ENCODE data around the gene TMEM150C.
"Not testable (repeated sequence)": the region's sequence is repeated elsewhere in the genome, so short reads cannot be mapped to it uniquely, and the experiment has no call there.

TMEM150C gene

DNA sequence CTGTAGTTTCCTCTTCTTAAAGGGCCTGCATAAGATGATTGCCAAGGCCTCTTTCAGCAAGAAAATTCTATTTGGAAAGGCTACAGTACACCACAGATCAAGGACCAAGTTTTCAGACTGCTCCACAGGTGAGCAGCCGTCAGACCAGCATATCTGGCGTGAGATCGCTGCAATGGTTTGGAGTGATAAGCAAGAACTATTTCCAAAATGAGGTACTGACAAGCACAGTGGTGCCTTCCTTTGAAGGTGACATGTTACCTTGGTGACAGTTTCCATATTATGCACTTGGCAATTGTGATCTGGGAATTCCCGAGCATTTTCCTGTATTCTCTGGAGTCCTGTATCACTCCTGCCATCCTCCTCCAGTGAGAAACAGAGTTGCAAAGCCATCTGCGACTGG lies 7.3 kb upstream of the TMEM150C start:
- DNase-seq (ENCODE audit: low read depth), result no peak

DNA sequence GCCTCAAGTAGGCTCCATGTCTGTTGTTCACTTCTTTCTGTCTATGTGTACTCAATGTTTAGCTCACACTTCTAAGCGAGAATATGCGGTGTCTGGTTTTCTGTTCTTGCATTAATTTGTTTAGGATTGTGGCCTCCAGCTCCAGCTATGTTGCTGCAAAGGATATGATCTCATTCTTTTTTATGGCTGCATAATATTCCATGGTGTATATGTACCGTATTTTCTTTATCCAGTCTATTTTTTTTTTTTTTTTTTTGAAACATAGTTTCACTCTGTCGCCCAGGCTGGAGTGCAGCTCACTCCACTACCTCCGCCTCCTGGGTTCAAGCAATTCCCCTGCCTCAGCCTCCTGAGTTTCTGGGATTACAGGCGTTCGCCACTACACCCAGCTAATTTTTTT lies 5.7 kb upstream of the TMEM150C start:
- DNase-seq (ENCODE audit: low read depth), result no peak

DNA sequence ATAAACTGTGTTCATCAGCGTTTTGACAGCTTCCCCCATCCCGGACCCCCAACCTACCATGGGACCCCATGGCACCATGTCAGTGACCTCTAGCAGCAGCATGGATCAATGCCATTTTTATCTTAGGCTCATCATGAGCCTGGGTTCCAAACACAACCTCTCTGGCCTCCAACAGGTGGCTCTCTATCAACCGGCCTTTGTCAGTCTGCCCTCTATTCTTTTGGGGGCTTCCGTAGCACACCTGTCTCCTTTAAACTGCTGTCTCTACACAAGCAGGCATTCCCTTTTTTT lies 721 bp upstream of the TMEM150C start:
- DNase-seq (ENCODE audit: low read depth), result no peak

DNA sequence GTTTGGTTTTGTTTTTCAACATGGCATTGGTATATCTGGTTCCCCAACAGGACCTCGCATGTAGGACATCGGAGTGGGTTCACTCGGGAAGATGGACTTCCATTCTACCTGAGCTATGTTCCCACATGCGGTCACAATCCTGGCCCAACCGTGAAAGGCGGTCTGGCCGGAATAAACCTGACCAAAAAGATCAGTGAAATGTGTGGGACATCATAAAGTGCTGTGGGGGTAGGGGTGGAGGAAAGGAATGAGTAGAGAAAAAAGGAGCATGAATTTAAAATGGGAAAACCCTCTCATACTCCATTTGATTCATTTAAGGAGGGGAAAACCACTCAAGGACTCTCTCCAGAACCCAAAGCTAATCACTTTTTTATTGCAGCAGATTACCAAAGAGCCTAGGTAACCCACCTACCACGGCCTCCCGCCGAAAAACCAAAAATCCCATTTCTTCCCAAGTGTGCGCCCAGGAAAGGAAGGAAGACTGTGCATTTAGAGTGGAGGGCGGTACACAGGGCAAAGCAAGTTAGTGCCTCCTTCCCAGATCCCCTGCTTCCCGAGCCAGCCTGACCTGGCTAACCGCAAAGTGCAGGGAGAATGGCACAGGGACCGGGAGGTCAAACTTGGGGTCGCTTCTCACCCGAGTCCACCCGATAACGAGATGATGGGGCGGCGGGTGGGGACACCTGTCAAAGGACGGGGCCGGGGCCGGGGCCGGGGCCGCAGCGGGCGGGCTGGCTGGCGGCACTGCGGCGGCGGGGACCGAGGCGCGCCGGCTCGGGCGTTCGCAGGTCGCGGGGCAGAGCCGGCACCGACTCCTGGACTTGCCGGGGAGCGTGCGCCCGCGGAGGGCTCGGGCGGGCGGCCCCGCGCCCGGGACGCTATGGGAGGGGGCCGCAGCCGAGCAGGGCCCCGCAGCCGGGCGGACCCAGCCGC lies 669 bp downstream of the TMEM150C start:
- no peak for DNase-seq (ENCODE audit: low read depth)

DNA sequence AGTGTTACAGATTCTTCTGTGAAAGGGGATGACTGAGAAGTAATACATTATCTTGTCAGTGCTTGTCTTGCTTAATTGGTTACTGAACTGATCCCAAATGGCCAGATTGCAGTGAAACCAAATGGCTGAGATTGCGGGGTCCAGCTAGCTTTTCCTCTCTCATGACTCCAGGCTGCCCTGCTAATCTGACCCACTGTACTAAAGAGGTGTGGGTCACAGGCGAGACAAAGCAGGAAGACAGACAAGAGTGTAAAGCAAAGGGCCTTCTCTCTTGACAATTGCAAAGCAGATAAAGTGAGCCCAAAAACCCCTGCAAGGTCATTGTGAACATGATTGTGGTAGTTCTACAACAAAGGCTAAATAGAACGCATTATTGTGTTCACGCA lies 2.1 kb downstream of the TMEM150C start:
- DNase-seq (ENCODE audit: low read depth), result no peak

DNA sequence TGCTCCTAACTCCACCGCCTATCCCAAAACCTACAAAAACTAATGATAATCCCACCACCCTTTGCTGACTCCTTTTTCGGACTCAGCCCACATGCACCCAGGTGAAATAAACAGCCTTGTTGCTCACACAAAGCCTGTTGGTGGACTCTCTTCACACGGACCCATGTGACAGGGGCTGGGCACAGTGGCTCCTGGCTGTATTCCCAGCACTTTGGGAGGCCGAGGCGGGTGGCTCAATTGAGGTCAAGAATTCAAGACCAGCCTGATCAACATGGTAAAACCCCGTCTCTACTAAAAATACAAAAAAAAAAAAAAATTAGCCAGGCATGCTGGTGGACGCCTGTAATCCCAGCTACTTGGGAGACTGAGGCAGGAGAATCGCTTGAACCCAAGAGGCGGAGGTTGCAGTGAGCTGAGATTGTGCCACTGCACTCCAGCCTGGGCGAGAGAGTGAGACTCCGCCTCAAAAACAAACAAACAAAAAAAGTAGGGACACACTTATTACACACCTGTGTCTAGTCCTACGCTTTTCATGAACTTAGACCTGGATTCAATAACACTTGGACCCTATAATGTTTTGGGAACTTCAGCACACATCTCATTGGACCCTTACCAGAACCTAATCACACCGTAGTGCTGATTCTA lies 2.6 kb downstream of the TMEM150C start:
- DNase-seq (ENCODE audit: low read depth), result not testable (repeated sequence)

DNA sequence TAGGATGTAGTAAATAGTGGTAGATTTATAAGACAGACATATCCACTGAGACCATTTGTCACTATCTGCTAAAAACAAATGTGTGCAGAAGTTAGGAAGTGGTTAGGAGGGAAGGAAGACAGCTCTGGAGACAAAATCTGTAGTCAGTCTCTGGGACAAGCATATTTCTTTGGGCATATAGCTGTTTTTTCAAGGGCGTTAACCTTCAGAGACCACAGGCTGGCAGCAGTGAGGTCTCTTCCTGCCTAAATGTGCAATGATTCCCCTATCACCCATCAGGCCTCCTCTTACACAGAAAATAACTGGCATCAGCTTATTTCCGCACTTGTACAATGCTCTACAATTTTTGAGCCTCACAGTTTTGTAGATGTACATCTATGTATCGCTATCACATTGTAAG lies 6.5 kb downstream of the TMEM150C start:
- no peak for DNase-seq (ENCODE audit: low read depth)

DNA sequence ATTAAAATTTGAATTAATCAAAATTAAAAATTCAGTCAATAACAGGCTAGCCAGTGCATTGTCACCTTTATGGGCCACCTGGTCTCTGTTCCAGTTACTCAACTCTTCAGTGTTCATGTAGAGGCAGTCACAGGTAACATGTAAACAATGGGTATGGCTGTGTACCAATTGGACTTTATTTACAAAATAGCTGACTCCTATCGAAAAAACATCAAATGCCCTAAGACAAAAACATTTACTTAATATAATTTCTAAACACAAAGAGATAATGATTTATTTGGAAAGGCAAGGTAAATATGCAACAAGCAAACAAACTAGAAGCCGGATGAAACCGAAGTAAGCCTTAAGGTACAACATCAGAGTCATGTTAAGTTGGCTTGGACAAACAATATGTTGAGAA lies 8.8 kb downstream of the TMEM150C start:
- no peak for DNase-seq (ENCODE audit: low read depth)

DNA sequence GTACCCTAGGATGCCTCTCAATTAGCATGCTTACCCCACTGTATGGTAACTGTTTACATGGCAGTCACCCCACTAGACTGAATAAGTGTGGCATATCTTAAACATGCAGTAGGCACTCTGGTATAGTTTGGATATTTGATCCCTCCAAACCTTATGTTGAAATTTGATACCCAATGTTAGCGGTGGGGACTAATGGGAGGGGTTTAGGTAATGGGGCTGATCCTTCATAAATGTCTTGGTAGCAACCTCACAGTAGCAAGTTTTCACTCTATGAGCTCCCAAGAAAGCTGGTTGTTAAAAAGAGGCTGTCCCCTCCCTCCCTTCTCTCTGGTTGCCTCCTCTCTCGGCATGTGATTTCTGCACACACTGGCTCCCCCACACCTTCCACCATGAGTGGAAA lies 10.1 kb downstream of the TMEM150C start:
- no peak for DNase-seq (ENCODE audit: low read depth)

DNA sequence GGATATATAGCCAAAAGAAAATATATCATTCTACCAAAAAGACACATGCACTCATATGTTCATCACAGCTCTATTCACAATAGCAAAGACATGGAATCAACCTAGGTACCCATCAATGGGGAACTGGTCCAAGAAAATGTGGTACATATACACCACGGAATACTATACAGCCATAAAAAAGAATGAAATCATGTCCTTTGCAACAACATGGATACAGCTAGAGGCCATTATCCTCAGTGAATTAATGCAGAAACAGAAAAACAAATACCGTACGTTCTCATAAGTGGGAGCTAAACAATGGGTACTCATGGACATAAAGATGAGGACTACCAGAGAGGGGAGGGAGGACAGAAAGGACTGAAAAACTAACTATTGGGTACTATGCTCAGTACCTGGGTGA lies 13.9 kb downstream of the TMEM150C start:
- not testable (repeated sequence) for DNase-seq (ENCODE audit: low read depth)

DNA sequence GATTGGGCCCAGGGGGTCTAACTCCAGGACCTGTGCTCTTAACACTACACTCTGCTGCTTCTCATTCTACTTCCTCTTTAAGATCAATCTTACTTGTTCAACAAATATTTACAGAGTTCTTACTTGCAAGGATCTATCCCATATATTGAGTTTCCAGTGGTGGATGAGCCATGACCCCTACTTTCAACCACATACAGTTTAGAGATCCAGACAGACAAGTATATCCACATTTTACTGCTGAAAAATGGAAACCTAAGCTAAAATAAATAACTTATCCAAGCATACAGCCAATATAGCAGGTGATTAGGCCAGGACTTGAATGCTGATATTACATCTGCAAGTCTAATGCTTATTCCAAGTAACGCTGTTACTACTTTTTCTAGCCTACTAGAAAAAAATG lies 18.7 kb downstream of the TMEM150C start:
- DNase-seq (ENCODE audit: low read depth), result no peak

DNA sequence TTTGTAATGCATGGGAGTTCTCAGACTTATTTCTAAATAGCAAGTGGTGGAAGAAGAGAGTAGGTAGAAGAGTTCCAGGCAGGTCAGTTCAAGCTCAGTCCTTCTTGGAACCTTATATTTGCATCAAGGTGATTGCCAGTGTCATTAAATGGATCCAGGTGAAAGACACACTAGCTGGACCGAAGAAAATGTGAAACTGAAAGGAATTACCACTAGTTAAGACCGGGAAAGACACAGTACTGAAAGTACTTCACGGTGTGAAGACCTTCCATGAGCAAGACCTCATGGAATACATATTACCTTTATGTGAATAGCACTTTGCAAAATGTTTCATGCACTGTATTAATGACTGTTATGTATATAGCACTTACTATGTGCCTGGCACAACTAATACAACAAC lies 19.1 kb downstream of the TMEM150C start:
- no peak for DNase-seq (ENCODE audit: low read depth)

DNA sequence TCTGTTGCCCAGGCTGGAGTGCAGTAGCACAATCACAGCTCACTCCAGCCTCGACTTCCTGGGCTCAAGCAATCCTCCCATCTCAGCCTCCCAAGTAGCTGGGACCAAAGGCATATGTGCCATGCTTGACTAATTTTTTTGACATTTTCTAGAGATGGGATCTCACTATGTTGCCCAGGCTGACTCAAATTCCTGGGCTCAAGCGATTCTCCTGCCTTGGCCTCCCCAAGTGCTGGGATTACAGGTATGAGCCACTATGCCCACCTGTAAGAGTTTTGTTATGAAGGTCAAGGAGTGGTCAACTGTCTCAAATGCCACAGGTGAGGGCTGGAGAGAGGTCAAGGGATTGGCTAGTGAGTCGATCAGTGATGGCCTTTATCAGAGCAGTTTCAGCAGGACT lies 32.5 kb downstream of the TMEM150C start:
- no peak for DNase-seq (ENCODE audit: low read depth)

DNA sequence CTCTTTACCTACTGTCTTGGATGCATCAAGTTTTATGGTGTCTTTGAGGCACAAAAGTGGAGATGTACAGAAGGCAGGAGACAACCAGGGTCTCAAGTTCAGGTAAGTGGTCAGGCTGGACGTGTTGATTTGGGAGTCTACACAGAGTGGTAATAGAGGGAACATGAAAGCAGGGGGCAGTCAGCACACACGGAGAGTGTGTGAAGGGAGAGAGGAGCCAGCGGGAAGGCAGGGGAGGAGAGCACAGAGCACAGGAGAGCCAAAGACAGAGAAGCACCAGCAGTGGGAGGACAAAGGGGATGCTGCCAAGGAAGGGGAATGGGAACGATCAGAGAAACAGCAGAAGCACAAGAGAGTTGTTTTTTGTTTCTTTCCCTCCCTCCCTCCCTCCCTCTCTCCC lies 32.9 kb downstream of the TMEM150C start:
- DNase-seq (ENCODE audit: low read depth), result no peak

DNA sequence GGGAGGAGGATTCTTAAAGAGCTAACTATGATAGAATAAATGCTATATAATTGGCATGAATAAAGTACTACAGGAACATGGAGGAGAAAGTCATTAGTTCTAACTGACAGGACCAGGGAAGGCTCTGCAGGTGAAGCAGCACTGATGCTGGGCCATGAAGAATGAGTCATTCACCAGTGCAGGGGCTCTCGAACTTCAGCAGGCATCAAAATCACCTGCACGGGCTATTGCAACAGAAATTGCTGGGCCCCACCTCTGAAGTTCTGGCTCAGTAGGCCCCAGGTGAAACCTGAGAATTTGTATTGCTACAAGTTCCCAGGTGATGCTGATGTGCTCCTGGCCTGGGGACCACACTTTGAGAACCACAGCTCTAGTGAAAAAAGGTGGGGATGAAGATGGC lies 33.7 kb downstream of the TMEM150C start:
- DNase-seq (ENCODE audit: low read depth), result no peak

DNA sequence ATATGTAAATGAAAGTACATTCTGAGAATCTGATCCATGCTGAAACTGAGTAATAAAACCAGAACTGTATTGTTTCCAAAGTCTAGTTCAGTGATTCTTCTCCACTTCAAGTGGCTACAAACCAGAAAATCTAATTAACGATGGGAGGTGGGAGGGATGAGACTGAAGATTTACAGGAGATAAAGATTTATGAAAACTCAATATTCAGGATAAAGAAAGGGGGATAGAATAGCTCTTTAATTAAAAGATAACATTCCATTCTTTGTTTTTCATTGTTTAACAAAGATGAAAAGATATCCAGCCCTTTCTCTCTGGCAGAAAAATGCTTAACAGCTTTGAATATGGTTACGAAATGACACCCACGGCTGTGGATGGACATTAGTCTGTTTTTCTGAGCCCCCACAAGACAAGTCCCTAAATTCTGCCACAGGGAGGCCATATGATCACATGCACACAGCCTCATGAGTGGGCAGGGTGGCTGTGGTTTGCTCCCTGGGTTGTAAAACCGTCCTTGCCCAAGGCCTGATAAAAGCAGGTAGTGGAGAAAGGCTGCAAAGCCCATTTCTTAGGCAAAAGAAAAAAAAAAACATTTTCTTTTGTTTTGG lies 36.4 kb downstream of the TMEM150C start:
- no peak for DNase-seq (ENCODE audit: low read depth)

DNA sequence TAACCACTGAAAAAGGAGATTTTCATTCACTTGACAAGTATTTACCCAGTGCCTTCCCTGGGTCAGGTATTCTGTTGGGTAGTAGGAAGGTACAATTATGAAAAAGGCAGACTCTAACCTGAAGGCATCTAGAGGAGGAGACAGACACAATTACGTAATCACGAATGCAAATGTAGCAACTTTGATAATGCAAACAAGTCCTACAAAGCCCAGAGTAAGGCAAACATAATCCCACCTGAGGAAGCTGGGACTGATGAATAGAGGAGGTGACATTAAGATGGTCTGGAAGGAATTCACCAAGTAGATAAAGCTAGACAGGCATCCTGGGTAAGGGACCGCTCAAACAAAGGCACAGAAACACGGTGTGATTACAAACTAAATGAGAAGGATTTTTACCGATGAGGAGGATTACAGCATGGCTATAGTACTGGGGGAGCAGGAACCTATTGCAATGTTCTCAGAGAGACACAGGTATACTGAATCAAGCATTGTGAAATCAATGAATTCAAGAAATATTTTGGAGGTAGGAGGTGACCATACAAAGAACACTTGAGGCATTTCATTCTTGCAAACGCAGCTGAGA lies 37.1 kb downstream of the TMEM150C start:
- no peak for DNase-seq (ENCODE audit: low read depth)

DNA sequence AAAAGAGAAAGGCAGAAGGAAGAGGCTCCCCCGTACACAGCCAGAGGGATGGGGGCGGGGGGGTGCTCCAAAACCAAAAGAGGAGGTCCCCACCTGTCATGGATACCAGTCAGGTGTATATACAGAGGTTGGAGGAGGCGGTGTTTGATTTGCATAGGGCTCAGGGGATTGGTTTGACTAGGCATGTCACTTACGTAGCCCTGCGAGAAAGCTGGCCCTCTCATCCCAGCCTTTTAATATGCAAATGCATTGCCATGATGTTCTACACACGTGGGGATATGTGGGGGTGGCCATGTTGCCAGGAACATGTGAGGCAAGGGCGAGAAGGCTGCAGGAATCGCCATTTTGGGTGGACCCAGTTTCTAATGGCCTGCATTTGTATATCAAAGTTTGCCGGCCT lies 38.6 kb downstream of the TMEM150C start:
- no peak for DNase-seq (ENCODE audit: low read depth)

DNA sequence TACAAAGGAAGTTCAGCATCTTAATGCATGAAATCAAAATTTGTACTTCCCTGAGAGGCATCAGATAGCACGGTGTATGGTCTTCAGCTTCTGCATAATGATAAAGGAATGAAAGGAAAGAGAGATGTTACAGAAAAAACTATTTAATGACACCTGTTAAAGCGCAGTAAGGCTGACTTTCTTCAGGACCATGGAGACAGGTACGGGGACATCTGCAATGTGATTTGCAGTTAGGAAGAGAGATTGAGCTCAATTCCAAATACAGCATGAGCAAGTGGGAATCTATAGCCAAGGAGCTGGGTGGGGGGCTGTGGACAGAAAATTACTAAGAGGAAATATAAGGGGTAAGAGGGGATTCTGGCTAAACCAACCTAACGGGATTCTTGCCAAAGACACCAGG lies 39.3 kb downstream of the TMEM150C start:
- no peak for DNase-seq (ENCODE audit: low read depth)

DNA sequence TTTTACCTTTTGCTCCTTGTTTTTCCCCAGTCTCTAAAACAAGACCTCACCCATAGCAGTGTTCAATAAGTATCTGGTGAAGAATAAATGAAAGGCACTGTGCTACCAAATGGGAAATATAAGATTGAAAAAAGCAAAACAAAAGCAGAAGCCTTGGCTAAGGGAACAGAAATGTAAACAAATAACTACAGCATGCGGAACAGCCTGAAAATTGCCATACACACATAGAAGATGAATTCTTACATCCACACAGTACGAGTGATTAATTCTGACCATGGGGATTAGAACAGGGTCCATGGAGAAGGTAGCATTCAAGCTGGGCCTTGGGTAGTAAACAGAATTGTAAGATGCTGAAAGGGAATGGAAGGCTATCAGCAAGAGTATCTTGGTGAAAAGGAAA lies 40.5 kb downstream of the TMEM150C start:
- no peak for DNase-seq (ENCODE audit: low read depth)

DNA sequence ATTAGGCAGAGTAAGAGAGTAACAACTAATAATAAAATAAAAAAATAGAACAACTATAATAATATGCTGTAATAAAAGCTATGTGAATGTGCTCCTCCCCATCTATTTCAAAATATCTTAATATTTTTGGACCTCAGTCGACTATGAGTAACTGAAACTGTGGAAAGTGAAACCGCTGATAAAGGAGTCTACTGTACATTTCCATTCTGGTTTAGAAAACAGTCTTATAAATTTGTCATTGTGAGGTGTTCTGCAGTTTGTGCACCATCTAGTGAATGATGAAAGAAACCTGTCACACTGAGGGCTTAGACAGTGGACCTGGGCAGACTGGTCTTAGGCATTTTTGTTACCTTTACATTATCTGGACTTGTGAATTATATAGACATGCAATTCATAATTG lies 42.0 kb downstream of the TMEM150C start:
- DNase-seq (ENCODE audit: low read depth), result no peak

DNA sequence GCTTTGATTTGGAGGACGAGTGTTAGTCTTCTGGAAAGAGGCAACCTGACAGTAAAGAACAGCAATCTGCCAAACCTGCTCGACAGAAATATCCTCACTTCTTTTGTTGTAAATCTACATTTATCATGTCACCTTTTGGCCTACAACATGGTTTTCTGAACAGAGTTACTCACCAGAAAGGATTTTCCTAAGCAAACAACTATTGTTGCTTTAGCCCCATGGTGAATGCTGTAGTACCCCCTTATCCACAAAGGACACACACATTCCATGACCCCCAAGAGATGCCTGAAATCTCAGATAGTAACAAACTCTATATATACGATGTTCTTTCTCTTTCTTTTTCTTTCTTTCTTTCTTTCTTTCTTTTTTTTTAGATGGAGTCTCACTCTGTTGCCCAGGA lies 42.7 kb downstream of the TMEM150C start:
- no peak for DNase-seq (ENCODE audit: low read depth)

DNA sequence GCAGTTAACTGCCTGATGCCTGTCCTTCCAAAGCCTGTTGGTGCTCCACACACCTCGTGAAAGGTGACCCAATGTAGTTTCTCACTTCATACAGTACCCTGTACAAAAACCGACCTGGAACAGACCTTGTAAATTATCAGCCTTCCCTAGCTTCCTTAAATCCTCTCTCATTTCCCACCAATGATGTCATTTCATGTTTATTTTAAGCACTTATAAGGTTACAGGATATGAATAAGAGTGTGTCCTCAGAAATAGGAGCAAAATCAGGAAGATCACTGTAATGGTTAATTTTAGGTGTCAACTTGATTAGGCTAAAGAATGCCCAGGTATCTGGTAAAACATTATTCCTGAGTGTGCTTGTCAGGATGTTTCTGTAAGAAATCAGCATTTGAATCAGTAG lies 44.7 kb downstream of the TMEM150C start:
- DNase-seq (ENCODE audit: low read depth), result no peak
